Measurements from ENCODE around the gene MAPKAPK2.
A peak's percentile ranks its signal among the peaks of the same experiment; 100 is the strongest.

Gene MAPKAPK2

GRCh38 chr1:206663362-206663761 is 21.3 kb upstream of the MAPKAPK2 start:
- H3K36me3 ChIP-seq (ENCODE audit: control insufficient read depth, insufficient read depth, low read length), result no peaks in the 10 kb centered on the region
- H3K4me1 ChIP-seq (ENCODE audit: control insufficient read depth, insufficient read depth, low read length), result peaks cover 32% of the 10 kb centered on the region
- H3K27me3 ChIP-seq (ENCODE audit: control insufficient read depth, insufficient read depth, low read length), result no peaks in the 10 kb centered on the region
- no peaks in the 10 kb centered on the region for H3K9me3 ChIP-seq (ENCODE audit: control insufficient read depth, low read length)
- H3K4me3 ChIP-seq (ENCODE audit: low read length), result no peak overlapping the region
- H3K9ac ChIP-seq (ENCODE audit: low read length), result no peak overlapping the region

- Histone ChIP-seq H3K4me3 (ENCODE audit: low read length) (no peak overlapping the region), H3K36me3 (ENCODE audit: control insufficient read depth, insufficient read depth, low read length) (no peaks in the 10 kb centered on the region), H3K9me3 (ENCODE audit: control insufficient read depth, low read length) (no peaks in the 10 kb centered on the region), H3K27me3 (ENCODE audit: control insufficient read depth, insufficient read depth, low read length) (no peaks in the 10 kb centered on the region), H3K4me1 (ENCODE audit: control insufficient read depth, insufficient read depth, low read length) (peaks cover 26% of the 10 kb centered on the region), H3K9ac (ENCODE audit: low read length) (no peak overlapping the region)
Observed at GRCh38 chr1:206663832-206664652, 20.7 kb upstream of the MAPKAPK2 start.

GRCh38 chr1:206664740-206665139 is 20.0 kb upstream of the MAPKAPK2 start:
- H3K9ac ChIP-seq (ENCODE audit: low read length), result no peak overlapping the region
- H3K27me3 ChIP-seq (ENCODE audit: control insufficient read depth, insufficient read depth, low read length), result no peaks in the 10 kb centered on the region
- peaks cover 19% of the 10 kb centered on the region for H3K4me1 ChIP-seq (ENCODE audit: control insufficient read depth, insufficient read depth, low read length)
- H3K4me3 ChIP-seq (ENCODE audit: low read length), result no peak overlapping the region
- no peaks in the 10 kb centered on the region for H3K36me3 ChIP-seq (ENCODE audit: control insufficient read depth, insufficient read depth, low read length)
- H3K9me3 ChIP-seq (ENCODE audit: control insufficient read depth, low read length), result no peaks in the 10 kb centered on the region

- Histone ChIP-seq H3K27me3 (ENCODE audit: control insufficient read depth, insufficient read depth, low read length) (no peaks in the 10 kb centered on the region), H3K9me3 (ENCODE audit: control insufficient read depth, low read length) (no peaks in the 10 kb centered on the region), H3K4me3 (ENCODE audit: low read length) (no peak overlapping the region), H3K36me3 (ENCODE audit: control insufficient read depth, insufficient read depth, low read length) (no peaks in the 10 kb centered on the region), H3K4me1 (ENCODE audit: control insufficient read depth, insufficient read depth, low read length) (peaks cover 12% of the 10 kb centered on the region), H3K9ac (ENCODE audit: low read length) (no peak overlapping the region)
Observed at GRCh38 chr1:206666031-206666561, 18.6 kb upstream of the MAPKAPK2 start.

GRCh38 chr1:206666954-206667665 is 17.6 kb upstream of the MAPKAPK2 start:
- Histone ChIP-seq H3K4me3 (ENCODE audit: low read length) (no peak overlapping the region), H3K27me3 (ENCODE audit: control insufficient read depth, insufficient read depth, low read length) (no peaks in the 10 kb centered on the region), H3K9ac (ENCODE audit: low read length) (no peak overlapping the region), H3K4me1 (ENCODE audit: control insufficient read depth, insufficient read depth, low read length) (peaks cover 18% of the 10 kb centered on the region), H3K9me3 (ENCODE audit: control insufficient read depth, low read length) (no peaks in the 10 kb centered on the region), H3K36me3 (ENCODE audit: control insufficient read depth, insufficient read depth, low read length) (no peaks in the 10 kb centered on the region)

- H3K4me3 ChIP-seq (ENCODE audit: low read length), result no peak overlapping the region
- H3K36me3 ChIP-seq (ENCODE audit: control insufficient read depth, insufficient read depth, low read length), result no peaks in the 10 kb centered on the region
- no peak overlapping the region for H3K9ac ChIP-seq (ENCODE audit: low read length)
- peaks cover 27% of the 10 kb centered on the region for H3K4me1 ChIP-seq (ENCODE audit: control insufficient read depth, insufficient read depth, low read length)
- H3K27me3 ChIP-seq (ENCODE audit: control insufficient read depth, insufficient read depth, low read length), result no peaks in the 10 kb centered on the region
- H3K9me3 ChIP-seq (ENCODE audit: control insufficient read depth, low read length), result no peaks in the 10 kb centered on the region
Observed at GRCh38 chr1:206668351-206668750, 16.4 kb upstream of the MAPKAPK2 start.

- Histone ChIP-seq H3K4me3 (ENCODE audit: low read length) (no peak overlapping the region), H3K4me1 (ENCODE audit: control insufficient read depth, insufficient read depth, low read length) (peaks cover 27% of the 10 kb centered on the region), H3K27me3 (ENCODE audit: control insufficient read depth, insufficient read depth, low read length) (no peaks in the 10 kb centered on the region), H3K9ac (ENCODE audit: low read length) (no peak overlapping the region), H3K9me3 (ENCODE audit: control insufficient read depth, low read length) (no peaks in the 10 kb centered on the region), H3K36me3 (ENCODE audit: control insufficient read depth, insufficient read depth, low read length) (no peaks in the 10 kb centered on the region)
Observed at GRCh38 chr1:206668874-206669410, 15.8 kb upstream of the MAPKAPK2 start.

GRCh38 chr1:206672011-206672688 is 12.6 kb upstream of the MAPKAPK2 start:
- H3K9me3 ChIP-seq (ENCODE audit: control insufficient read depth, low read length), result no peaks in the 10 kb centered on the region
- no peaks in the 10 kb centered on the region for H3K27me3 ChIP-seq (ENCODE audit: control insufficient read depth, insufficient read depth, low read length)
- H3K36me3 ChIP-seq (ENCODE audit: control insufficient read depth, insufficient read depth, low read length), result no peaks in the 10 kb centered on the region
- H3K4me1 ChIP-seq (ENCODE audit: control insufficient read depth, insufficient read depth, low read length), result peaks cover 33% of the 10 kb centered on the region
- no peak overlapping the region for H3K9ac ChIP-seq (ENCODE audit: low read length)
- H3K4me3 ChIP-seq (ENCODE audit: low read length), result no peak overlapping the region

GRCh38 chr1:206672844-206673758 is 11.6 kb upstream of the MAPKAPK2 start:
- H3K27me3 ChIP-seq (ENCODE audit: control insufficient read depth, insufficient read depth, low read length), result no peaks in the 10 kb centered on the region
- no peaks in the 10 kb centered on the region for H3K9me3 ChIP-seq (ENCODE audit: control insufficient read depth, low read length)
- no peaks in the 10 kb centered on the region for H3K36me3 ChIP-seq (ENCODE audit: control insufficient read depth, insufficient read depth, low read length)
- H3K4me1 ChIP-seq (ENCODE audit: control insufficient read depth, insufficient read depth, low read length), result peaks cover 33% of the 10 kb centered on the region
- no peak overlapping the region for H3K9ac ChIP-seq (ENCODE audit: low read length)
- H3K4me3 ChIP-seq (ENCODE audit: low read length), result no peak overlapping the region

GRCh38 chr1:206674236-206674635 is 10.5 kb upstream of the MAPKAPK2 start:
- Histone ChIP-seq H3K9me3 (ENCODE audit: control insufficient read depth, low read length) (no peaks in the 10 kb centered on the region), H3K4me3 (ENCODE audit: low read length) (no peak overlapping the region), H3K9ac (ENCODE audit: low read length) (peak overlapping the region; percentile 26), H3K4me1 (ENCODE audit: control insufficient read depth, insufficient read depth, low read length) (peaks cover 33% of the 10 kb centered on the region), H3K27me3 (ENCODE audit: control insufficient read depth, insufficient read depth, low read length) (no peaks in the 10 kb centered on the region), H3K36me3 (ENCODE audit: control insufficient read depth, insufficient read depth, low read length) (no peaks in the 10 kb centered on the region)

- Histone ChIP-seq H3K4me3 (ENCODE audit: low read length) (no peak overlapping the region), H3K27me3 (ENCODE audit: control insufficient read depth, insufficient read depth, low read length) (no peaks in the 10 kb centered on the region), H3K9me3 (ENCODE audit: control insufficient read depth, low read length) (no peaks in the 10 kb centered on the region), H3K4me1 (ENCODE audit: control insufficient read depth, insufficient read depth, low read length) (peaks cover 33% of the 10 kb centered on the region), H3K9ac (ENCODE audit: low read length) (peak overlapping the region; percentile 26), H3K36me3 (ENCODE audit: control insufficient read depth, insufficient read depth, low read length) (no peaks in the 10 kb centered on the region)
Observed at GRCh38 chr1:206674745-206675175, 9.9 kb upstream of the MAPKAPK2 start.
